VCaP (cell line): Measurements from ENCODE around the gene CTDP1.

Source experiments
- H3K27ac ChIP-seq: fragments of 450-650 bp; 2 replicates; pipeline ENCODE4 v1.5.1; 2017
- TF ChIP-seq, protein P1 (sequence below): fragments of 450-650 bp; conservative IDR thresholded peaks from 2 replicates; pipeline ENCODE4 v1.5.1; 2017; ENCODE audit warnings: mild to moderate bottlenecking, moderate library complexity

CTDP1 gene

DNA sequence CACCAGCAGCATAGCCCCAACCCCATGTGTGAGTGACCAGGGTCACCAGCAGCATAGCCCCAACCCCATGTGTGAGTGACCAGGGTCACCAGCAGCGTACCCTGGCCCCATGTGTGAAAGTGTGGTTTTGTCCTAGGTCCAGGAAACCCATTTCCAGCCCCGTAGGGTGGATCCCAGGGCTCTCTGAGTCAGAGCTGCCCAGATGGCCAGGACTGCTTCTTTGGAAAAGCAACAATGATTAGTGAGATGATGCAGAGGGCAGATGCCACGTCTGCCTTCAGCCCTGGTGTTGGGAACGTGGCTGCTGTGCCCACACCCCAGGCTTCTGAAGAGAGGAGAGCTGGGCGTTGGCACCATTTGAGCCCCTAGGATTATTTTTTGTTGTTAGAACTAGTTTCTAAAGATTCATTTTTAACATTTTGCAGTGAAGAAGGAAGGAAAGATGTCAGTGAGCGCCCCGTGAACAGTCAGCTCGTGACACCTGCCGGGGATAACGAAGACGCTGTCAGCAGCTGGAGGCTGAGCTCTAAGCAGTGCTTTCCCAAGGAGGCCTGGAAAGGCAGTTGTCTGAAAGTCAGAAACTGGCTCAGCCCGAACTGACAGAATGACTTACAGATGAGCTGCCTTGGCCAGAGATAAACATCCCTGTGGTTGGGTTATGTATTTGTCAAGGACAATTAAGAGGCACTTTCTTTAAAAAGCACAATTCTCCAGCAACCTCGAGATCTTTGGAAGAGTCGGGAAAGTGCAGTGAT is 86.1 kb downstream of the CTDP1 start:
- H3K27ac ChIP-seq: no peak overlapping the region
- TF ChIP-seq, protein P1, sequence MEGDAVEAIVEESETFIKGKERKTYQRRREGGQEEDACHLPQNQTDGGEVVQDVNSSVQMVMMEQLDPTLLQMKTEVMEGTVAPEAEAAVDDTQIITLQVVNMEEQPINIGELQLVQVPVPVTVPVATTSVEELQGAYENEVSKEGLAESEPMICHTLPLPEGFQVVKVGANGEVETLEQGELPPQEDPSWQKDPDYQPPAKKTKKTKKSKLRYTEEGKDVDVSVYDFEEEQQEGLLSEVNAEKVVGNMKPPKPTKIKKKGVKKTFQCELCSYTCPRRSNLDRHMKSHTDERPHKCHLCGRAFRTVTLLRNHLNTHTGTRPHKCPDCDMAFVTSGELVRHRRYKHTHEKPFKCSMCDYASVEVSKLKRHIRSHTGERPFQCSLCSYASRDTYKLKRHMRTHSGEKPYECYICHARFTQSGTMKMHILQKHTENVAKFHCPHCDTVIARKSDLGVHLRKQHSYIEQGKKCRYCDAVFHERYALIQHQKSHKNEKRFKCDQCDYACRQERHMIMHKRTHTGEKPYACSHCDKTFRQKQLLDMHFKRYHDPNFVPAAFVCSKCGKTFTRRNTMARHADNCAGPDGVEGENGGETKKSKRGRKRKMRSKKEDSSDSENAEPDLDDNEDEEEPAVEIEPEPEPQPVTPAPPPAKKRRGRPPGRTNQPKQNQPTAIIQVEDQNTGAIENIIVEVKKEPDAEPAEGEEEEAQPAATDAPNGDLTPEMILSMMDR: no peak

DNA sequence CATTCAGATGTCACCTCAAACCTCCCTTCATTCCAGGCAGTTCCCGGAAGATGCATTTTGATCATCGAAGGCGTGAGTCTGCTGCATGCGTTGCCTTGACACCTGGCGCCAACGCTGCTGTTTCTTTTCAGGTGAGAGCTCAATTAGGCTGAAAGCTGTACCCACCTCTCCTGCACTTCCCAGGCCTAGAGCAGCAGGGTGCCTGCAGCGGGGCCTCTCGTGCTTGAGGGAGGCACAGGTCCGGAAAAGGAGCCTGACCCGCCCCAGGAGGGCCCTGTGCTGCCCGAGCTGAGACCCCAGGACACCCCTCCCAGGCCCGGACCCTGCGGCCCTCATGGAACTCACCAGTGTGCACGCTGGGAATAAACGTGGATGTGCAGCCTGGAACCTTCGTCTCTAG is 86.7 kb downstream of the CTDP1 start:
- no peak overlapping the region for H3K27ac ChIP-seq
- TF ChIP-seq, protein P1: no peak

DNA sequence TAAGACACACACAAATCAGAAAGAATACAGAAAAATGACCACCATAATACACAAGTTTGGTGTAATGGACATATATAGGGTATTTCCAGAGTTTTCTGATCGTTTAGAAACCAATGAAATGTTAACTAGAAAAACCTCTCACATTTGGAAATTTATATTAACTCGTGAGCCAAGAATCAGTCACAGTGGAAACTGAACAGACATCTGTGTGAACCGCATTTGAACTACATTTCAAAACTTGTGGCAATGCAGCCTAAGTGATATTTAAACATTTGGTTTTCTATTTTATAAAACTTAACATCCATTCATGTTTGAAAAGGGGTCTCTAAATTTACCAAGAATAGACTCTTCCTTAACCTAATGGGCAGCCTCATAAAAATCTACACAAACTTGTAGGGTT is 89.1 kb downstream of the CTDP1 start:
- TF ChIP-seq, protein P1: no peak

DNA sequence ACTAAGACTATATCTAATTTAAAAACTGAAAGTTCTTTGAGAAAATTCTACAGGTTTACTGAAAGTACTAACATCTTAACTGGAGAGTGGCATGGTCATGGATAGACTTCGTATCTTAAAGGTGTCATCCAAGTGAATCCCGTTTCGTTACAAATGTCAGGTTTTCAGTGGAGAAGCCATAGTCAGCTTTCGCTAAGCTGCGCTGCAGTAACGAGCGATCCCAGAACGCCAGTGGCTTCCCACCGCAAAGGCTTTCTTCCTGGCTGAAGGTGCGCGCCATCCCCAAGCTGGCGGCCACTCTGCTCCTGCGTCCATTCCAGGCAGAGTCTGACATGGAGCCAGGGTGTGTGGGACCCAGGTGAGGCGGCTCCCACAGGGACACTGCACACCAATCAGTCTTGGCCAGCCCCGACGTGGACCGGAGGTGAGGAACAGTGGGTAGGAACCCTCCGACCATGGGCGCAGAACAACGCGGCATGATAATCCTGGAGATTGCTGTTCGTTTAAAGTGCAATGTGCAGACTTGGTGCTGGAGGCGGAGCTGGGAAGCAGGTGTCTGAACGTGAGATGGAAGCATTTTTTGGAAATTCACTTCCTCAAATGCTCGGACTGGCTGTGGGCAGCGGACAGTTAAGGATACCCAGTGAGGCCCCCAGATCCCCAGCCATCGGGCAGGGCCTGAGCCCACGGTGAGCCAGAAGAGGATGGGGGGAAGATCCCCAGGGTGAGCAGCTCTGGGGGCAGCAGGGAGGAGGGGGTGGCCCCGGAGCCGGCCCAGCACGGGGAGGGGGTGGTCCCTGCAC is 90.3 kb downstream of the CTDP1 start:
- H3K27ac ChIP-seq: no peak overlapping the region
- TF ChIP-seq, protein P1: no peak

More for the DNA sequence above, 89.1 kb downstream of the CTDP1 start:
- H3K27ac ChIP-seq: no peak overlapping the region

DNA sequence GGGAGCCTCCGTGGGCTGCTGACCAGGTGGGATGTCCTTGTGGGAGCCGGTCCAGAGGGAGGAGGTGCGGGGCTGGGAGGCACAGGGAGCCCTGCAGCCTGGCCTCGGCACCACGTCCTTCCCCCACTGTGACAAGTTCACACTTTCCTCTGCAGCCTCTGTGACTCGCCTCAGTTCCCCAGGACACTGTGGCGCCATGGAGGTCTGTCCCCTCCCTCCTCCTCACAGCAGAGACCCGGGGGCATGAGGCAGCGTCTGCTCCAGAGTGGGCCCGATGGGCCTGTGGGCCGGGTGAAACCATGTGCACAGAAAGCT is 90.9 kb downstream of the CTDP1 start:
- TF ChIP-seq, protein P1: no peak
- no peak overlapping the region for H3K27ac ChIP-seq

DNA sequence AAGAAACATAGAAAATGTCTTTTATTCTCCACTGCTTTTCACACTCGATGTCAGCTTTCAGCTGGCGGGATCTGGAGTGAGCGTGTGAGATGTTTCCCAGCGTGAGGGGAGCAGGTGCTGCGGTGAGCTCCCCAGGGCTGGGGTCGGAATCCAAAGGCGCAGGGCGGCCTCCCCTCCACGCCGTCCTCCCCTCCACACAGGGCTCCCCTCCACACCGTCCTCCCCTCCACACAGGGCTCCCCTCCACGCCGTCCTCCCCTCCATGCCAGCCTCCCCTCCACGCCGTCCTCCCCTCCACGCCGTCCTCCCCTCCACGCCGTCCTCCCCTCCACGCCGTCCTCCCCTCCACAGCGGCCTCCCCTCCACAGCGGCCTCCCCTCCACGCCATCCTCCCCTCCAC is 91.2 kb downstream of the CTDP1 start:
- H3K27ac ChIP-seq: no peak overlapping the region
- TF ChIP-seq, protein P1: no peak

DNA sequence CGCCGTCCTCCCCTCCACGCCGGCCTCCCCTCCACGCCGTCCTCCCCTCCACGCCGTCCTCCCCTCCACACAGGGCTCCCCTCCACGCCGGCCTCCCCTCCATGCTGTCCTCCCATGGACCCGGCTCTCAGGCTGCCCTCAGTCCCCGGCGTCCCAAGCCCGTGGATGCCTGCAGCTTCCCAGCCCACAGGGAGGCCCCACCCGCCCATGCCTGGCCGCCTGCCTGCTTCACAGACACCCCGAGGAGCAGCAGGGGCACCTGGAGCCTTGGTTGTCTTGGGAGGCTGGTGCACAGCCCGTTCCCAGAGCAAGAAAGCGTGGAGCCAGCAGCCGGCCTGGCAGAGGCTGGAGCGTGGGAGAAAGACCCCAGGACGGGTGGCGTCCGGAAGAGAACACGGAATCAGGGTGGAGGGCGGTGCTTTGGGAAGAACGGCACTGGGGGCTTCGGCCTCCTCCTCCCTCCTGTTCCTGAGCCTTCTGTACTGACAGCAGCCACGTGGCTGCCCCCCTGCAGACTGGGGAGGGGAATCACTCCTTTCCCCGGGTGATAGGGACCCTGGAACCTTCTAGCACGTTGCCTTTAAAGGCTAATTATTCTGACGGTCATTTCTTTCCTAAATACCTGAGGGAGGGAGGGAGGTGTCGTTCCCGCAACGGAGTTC is 92.0 kb downstream of the CTDP1 start:
- TF ChIP-seq, protein P1: no peak
- H3K27ac ChIP-seq: no peak overlapping the region
